H1 (cell line): ENCODE results near the gene WFDC1. TPM values are rescaled to one million over a fixed set of nuclear protein-coding genes. Genes with fewer than 3 reads are reported as not detected.
A peak's percentile ranks its signal among the peaks of the same experiment; 100 is the strongest.

Experiments
- CTCF ChIA-PET: fragments of 300-600 bp; sonication (Branson Sonifier 250); formaldehyde crosslinking; loops from one replicate; lab custom pipeline; 2021; ENCODE audit not compliant: partially characterized antibody; lab: Charles Lee
- POLR2A ChIA-PET: fragments of 300-600 bp; sonication (Branson Sonifier 250); formaldehyde crosslinking; loops from one replicate; lab custom pipeline; 2021; ENCODE audit warnings: inconsistent platforms; ENCODE audit not compliant: partially characterized antibody; lab: Charles Lee
- DNase-seq, 2 experiments: peaks; one replicate each; pipeline versions ENCODE4 v3.0.0 to v3.0.0-alpha.2; 2010 to 2022; ENCODE audit warnings: low spot score in 2 of 2, low read depth in 1 of 2, mixed read lengths in 1 of 2
- FAIRE-seq: peaks from 2 replicates; lab custom pipeline; 2011; peaks lifted over from hg19 to GRCh38; lab: Jason Lieb, UNC
- H2AFZ ChIP-seq: 2 replicates; pipeline ENCODE4 v1.8.1; 2012; ENCODE audit warnings: low read length, inconsistent platforms
- H2AK5ac ChIP-seq: 2 replicates; pipeline ENCODE4 v1.6.1; 2013; ENCODE audit warnings: low read depth, low read length
- H2BK120ac ChIP-seq: replicated peaks from 2 replicates; pipeline ENCODE3; 2013; ENCODE audit warnings: low read depth, low read length, inconsistent platforms
- H2BK12ac ChIP-seq: 2 replicates; pipeline ENCODE4 v1.6.1; 2013; ENCODE audit warnings: low read depth, low read length
- H2BK15ac ChIP-seq: 2 replicates; pipeline ENCODE4 v1.6.1; 2013; ENCODE audit warnings: low read length
- H2BK20ac ChIP-seq: 2 replicates; pipeline ENCODE4 v1.6.1; 2013; ENCODE audit warnings: low read length
- H2BK5ac ChIP-seq: 2 replicates; pipeline ENCODE4 v1.6.1; 2013; ENCODE audit warnings: low read depth, low read length
- H3K14ac ChIP-seq: 2 replicates; pipeline ENCODE4 v1.6.1; 2013; ENCODE audit warnings: inconsistent platforms; ENCODE audit not compliant: insufficient read length
- H3K18ac ChIP-seq: 2 replicates; pipeline ENCODE4 v1.6.1; 2013; ENCODE audit warnings: low read length; ENCODE audit errors: extremely low read depth
- H3K23ac ChIP-seq: 2 replicates; pipeline ENCODE4 v1.6.1; 2013; ENCODE audit warnings: inconsistent platforms; ENCODE audit not compliant: insufficient read length
- H3K23me2 ChIP-seq: 2 replicates; pipeline ENCODE4 v1.6.1; 2013; ENCODE audit warnings: low read depth, low read length
- H3K27ac ChIP-seq: 2 replicates; pipeline ENCODE4 v1.6.1; 2011; ENCODE audit warnings: low read depth, low read length, inconsistent platforms
- H3K27me3 ChIP-seq, 4 experiments: replicated peaks in 1 of 4; 1 replicate in 1 of 4; 2 replicates in 3 of 4; pipeline versions ENCODE4 v1.6.1 to v1.8.1; 2011 to 2013; ENCODE audit warnings: low read length in 3 of 4, mild to moderate bottlenecking in 3 of 4, inconsistent platforms in 2 of 4, mixed read lengths in 2 of 4, moderate library complexity in 1 of 4; ENCODE audit not compliant: control insufficient read depth in 3 of 4, insufficient read depth in 3 of 4; ENCODE audit errors: extremely low read depth in 1 of 4
- H3K36me3 ChIP-seq, 4 experiments: 2 replicates each; pipeline versions ENCODE4 v1.6.1 to v1.8.1; 2011 to 2013; ENCODE audit warnings: mild to moderate bottlenecking in 4 of 4, low read length in 3 of 4, moderate library complexity in 2 of 4, control low read depth in 1 of 4, inconsistent platforms in 1 of 4; ENCODE audit not compliant: insufficient read depth in 4 of 4, control insufficient read depth in 2 of 4
- H3K4ac ChIP-seq: replicated peaks from 2 replicates; pipeline ENCODE3; 2013; ENCODE audit warnings: low read length, low read depth, mixed read lengths, inconsistent platforms; ENCODE audit not compliant: insufficient read length
- H3K4me1 ChIP-seq, 4 experiments: replicated peaks in 1 of 4; 1 replicate in 1 of 4; 2 replicates in 3 of 4; pipeline versions ENCODE4 v1.6.1 to v1.8.1; 2011 to 2013; ENCODE audit warnings: low read length in 3 of 4, inconsistent platforms in 2 of 4, mixed read lengths in 1 of 4; ENCODE audit not compliant: insufficient read depth in 4 of 4, control insufficient read depth in 3 of 4
- H3K4me2 ChIP-seq, 2 experiments: 2 replicates each; pipeline versions ENCODE4 v1.6.1 to v1.8.1; 2011 to 2013; ENCODE audit warnings: low read depth in 2 of 2, low read length in 2 of 2, control low read depth in 1 of 2, inconsistent platforms in 1 of 2, mild to moderate bottlenecking in 1 of 2; ENCODE audit not compliant: insufficient read depth in 1 of 2
- H3K4me3 ChIP-seq, 4 experiments: fragments of 200-600, 300-600 bp in 1 of 4; sonication (generic), shearing (Covaris generic), sonication (Bioruptor Twin) in 1 of 4; 2 replicates each; pipeline versions ENCODE4 v1.5.1 to v1.8.1; 2011 to 2016; ENCODE audit warnings: low read length in 4 of 4, low read depth in 3 of 4, control low read depth in 2 of 4, inconsistent platforms in 2 of 4, mild to moderate bottlenecking in 2 of 4, mixed read lengths in 1 of 4, moderate library complexity in 1 of 4; ENCODE audit not compliant: insufficient read depth in 2 of 4; ENCODE audit errors: extremely low read depth in 1 of 4
- H3K56ac ChIP-seq: replicated peaks from 2 replicates; pipeline ENCODE3; 2013; ENCODE audit warnings: low read depth, mild to moderate bottlenecking, mixed read lengths, low read length, inconsistent platforms; ENCODE audit not compliant: insufficient read length
- H3K79me1 ChIP-seq: 2 replicates; pipeline ENCODE4 v1.6.1; 2013; ENCODE audit warnings: low read depth, low read length, control low read depth
- H3K79me2 ChIP-seq, 2 experiments: 2 replicates each; pipeline versions ENCODE4 v1.6.1 to v1.8.1; 2012 to 2013; ENCODE audit warnings: low read length in 2 of 2, mild to moderate bottlenecking in 2 of 2, inconsistent platforms in 1 of 2; ENCODE audit not compliant: insufficient read depth in 2 of 2, control insufficient read depth in 1 of 2
- H3K9ac ChIP-seq, 4 experiments: replicated peaks in 1 of 4; 1 replicate in 1 of 4; 2 replicates in 3 of 4; pipeline versions ENCODE4 v1.6.1 to v1.8.1; 2011 to 2013; ENCODE audit warnings: low read depth in 3 of 4, low read length in 3 of 4, control low read depth in 2 of 4, mild to moderate bottlenecking in 2 of 4, moderate library complexity in 2 of 4, inconsistent platforms in 1 of 4; ENCODE audit errors: extremely low read depth in 1 of 4
- H3K9me3 ChIP-seq, 2 experiments: 2 replicates each; pipeline versions ENCODE4 v1.6.1 to v1.8.1; 2012 to 2013; ENCODE audit warnings: mild to moderate bottlenecking in 2 of 2, moderate library complexity in 2 of 2, control low read depth in 1 of 2, inconsistent platforms in 1 of 2, low read depth in 1 of 2, low read length in 1 of 2, mixed read lengths in 1 of 2; ENCODE audit not compliant: insufficient read depth in 2 of 2
- H4K20me1 ChIP-seq, 2 experiments: replicated peaks in 1 of 2; 2 replicates each; pipeline versions ENCODE3 to v1.8.1; 2011 to 2013; ENCODE audit warnings: inconsistent platforms in 2 of 2, low read length in 2 of 2, mild to moderate bottlenecking in 1 of 2; ENCODE audit not compliant: insufficient read depth in 2 of 2, control insufficient read depth in 1 of 2
- H4K5ac ChIP-seq: 2 replicates; pipeline ENCODE4 v1.6.1; 2013; ENCODE audit warnings: low read length, low read depth, mixed read lengths, inconsistent platforms; ENCODE audit not compliant: insufficient read length
- H4K8ac ChIP-seq: 2 replicates; pipeline ENCODE4 v1.8.0; 2013; ENCODE audit warnings: mild to moderate bottlenecking, moderate library complexity, low read length, inconsistent platforms; ENCODE audit not compliant: insufficient read depth; ENCODE audit errors: extremely low read depth
- H4K91ac ChIP-seq: replicated peaks from 2 replicates; pipeline ENCODE3; 2013; ENCODE audit warnings: low read length, mixed read lengths, inconsistent platforms; ENCODE audit not compliant: insufficient read length
- CEBPB ChIP-seq: IDR thresholded peaks from 2 replicates; pipeline ENCODE4 v1.6.1; 2012; ENCODE audit warnings: low read depth, low read length
- JUN ChIP-seq: IDR thresholded peaks from 2 replicates; pipeline ENCODE4 v1.6.1; 2011; ENCODE audit warnings: low read depth, mild to moderate bottlenecking, improper control_type of control experiment, low read length
- RAD21 ChIP-seq, 2 experiments: IDR thresholded peaks in 1 of 2; conservative IDR thresholded peaks in 1 of 2; 2 replicates each; pipeline ENCODE4 v1.6.1; 2011; ENCODE audit warnings: low read depth in 2 of 2, low read length in 2 of 2, improper control_type of control experiment in 1 of 2, inconsistent platforms in 1 of 2, mild to moderate bottlenecking in 1 of 2, moderate library complexity in 1 of 2
- WGBS, 2 experiments: shearing (Covaris generic) in 1 of 2; methylation state at CpG; one replicate each; pipeline versions ENCODE4 v1.1.6 to v1.1.7; 2013 to 2015; ENCODE audit warnings: low lambda C conversion rate in 2 of 2, mixed read lengths in 2 of 2, inconsistent platforms in 1 of 2, low coverage in 1 of 2, missing lambda C conversion rate in 1 of 2; ENCODE audit not compliant: insufficient replicate concordance in 2 of 2, insufficient coverage in 1 of 2, insufficient read length in 1 of 2; ENCODE audit errors: extremely low coverage in 1 of 2, missing lambda C conversion rate in 1 of 2; 5-methylcytosine and 5-hydroxymethylcytosine counted together
- polyA plus RNA-seq, 7 experiments: library from polyadenylated mRNA; depleted of rRNA in 3 of 7; stranded (reverse) in 5 of 7; unstranded in 2 of 7; fragments of >200 nt in 5 of 7; fragments of 200-250 nt in 2 of 7; gene quantifications; 1 replicate in 5 of 7; 2 replicates in 1 of 7; 4 replicates in 1 of 7; pipeline versions ENCODE4 v1.2.1 to v1.2.3, GENCODE V29; 2011 to 2013; ENCODE audit warnings: missing spikeins in 2 of 7, mixed read lengths in 2 of 7
- total RNA-seq: library from RNA; stranded (reverse); fragmentation: NEBNext Ultra II Directional; extraction: Animal tissue kit (Norgen Biotek cat#: 25700); gene quantifications from 2 replicates; pipeline ENCODE4 v1.2.1, GENCODE V29; 2021
- TF ChIP-seq, protein P1 (sequence below): IDR thresholded peaks from 2 replicates; pipeline ENCODE4 v1.6.1; 2011; ENCODE audit warnings: low read length, improper control_type of control experiment
- TF ChIP-seq, protein P2 (sequence below): IDR thresholded peaks from 2 replicates; pipeline ENCODE4 v1.6.1; 2012; ENCODE audit warnings: low read length, inconsistent platforms

The WFDC1 gene
- total and polyA plus RNA-seq, 2 of the 8 experiments (the other 6 are each of a cell fraction or from before 2014, with no cell fraction given): 0.70 to 1.1 TPM

DNA sequence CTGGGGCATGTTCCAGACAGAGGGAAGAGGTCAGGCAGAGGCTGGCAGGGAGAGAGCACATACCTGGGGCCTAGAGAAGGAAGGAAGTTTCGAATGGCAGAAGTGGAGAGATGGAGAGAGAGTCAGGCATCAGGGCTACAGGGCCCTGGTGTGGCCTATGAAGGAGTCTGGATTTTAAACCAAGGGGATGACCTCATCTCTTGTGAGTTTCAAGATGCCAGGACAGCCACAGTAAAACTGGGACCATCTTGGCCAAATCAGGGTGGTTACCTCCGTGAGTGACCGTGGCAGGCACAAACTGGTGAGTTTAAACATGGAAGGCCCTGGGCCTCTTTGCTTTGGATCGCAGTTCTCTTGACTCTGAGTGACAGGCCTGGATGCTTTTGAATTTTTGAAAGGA lies 66.1 kb downstream of the WFDC1 start:
- Histone ChIP-seq H4K20me1 (no peaks in the 10 kb centered on the region), H2BK12ac (0 out of 2 replicates have a peak overlapping the region, but pooled peaks have one; percentile 39), H3K4me2 (no peak overlapping the region), H3K4me3 (no peak overlapping the region), H3K56ac (no peak overlapping the region), H3K36me3 (no peaks in the 10 kb centered on the region), H3K27ac (no peak overlapping the region), H3K14ac (no peak overlapping the region), H3K9ac (no peak overlapping the region), H3K27me3 (no peaks in the 10 kb centered on the region), H3K79me1 (no peaks in the 10 kb centered on the region), H3K23ac (no peak overlapping the region), H3K4me1 (peaks cover 0 to 5% (median 3%) of the 10 kb centered on the region in 4 experiments; a peak in 5 of 7 replicates), H3K79me2 (no peaks in the 10 kb centered on the region)
- FAIRE-seq: no peak
- DNase-seq: no peak
- CTCF ChIA-PET: no interaction called here
- TF ChIP-seq, protein P1, sequence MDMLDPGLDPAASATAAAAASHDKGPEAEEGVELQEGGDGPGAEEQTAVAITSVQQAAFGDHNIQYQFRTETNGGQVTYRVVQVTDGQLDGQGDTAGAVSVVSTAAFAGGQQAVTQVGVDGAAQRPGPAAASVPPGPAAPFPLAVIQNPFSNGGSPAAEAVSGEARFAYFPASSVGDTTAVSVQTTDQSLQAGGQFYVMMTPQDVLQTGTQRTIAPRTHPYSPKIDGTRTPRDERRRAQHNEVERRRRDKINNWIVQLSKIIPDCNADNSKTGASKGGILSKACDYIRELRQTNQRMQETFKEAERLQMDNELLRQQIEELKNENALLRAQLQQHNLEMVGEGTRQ: no peak
- TF ChIP-seq, protein P2, sequence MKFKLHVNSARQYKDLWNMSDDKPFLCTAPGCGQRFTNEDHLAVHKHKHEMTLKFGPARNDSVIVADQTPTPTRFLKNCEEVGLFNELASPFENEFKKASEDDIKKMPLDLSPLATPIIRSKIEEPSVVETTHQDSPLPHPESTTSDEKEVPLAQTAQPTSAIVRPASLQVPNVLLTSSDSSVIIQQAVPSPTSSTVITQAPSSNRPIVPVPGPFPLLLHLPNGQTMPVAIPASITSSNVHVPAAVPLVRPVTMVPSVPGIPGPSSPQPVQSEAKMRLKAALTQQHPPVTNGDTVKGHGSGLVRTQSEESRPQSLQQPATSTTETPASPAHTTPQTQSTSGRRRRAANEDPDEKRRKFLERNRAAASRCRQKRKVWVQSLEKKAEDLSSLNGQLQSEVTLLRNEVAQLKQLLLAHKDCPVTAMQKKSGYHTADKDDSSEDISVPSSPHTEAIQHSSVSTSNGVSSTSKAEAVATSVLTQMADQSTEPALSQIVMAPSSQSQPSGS: no peak
- TF ChIP-seq CEBPB: no peak
- no peak for TF ChIP-seq RAD21 (IDR thresholded peaks at IDR 0.05 in 1 of 2, conservative IDR thresholded peaks at IDR 0.05 in 1 of 2; ENCODE audit: low read depth in 2 of 2, low read length in 2 of 2)
- TF ChIP-seq JUN: no peak
- TF ChIP-seq, all 59 proteins: peak for 0
- no peak overlapping the region for H3K18ac ChIP-seq
- H3K23me2 ChIP-seq: no peaks in the 10 kb centered on the region
- no peak overlapping the region for H4K91ac ChIP-seq
- no peak overlapping the region for H4K5ac ChIP-seq
- no peak overlapping the region for H3K4ac ChIP-seq
- no peak overlapping the region for H2BK20ac ChIP-seq
- POLR2A ChIA-PET: no interaction called here
- H2AK5ac ChIP-seq: no peak overlapping the region
- H2AFZ ChIP-seq: no peak overlapping the region
- 94% methylated on average over 4 of the region's 4 CpGs; no CpG with 5 or more reads in 1 of the 2 experiments for WGBS, 2 experiments
- no peak overlapping the region for H2BK120ac ChIP-seq
- no peak overlapping the region for H2BK5ac ChIP-seq
- H3K9me3 ChIP-seq: no peaks in the 10 kb centered on the region
- H2BK15ac ChIP-seq: no peak overlapping the region
- H4K8ac ChIP-seq: no peak overlapping the region
